ENCODE results near the gene LACTB.

The LACTB gene

GRCh38 chr15:63169788-63170187, 48.1 kb downstream of the LACTB start:
- TF ChIP-seq ARNTL (CRISPR knock-in tag; IDR thresholded peaks at IDR 0.05; ENCODE audit: borderline replicate concordance, low read depth): no peak
- no peak for TF ChIP-seq ZC3H10 (CRISPR knock-in tag; IDR thresholded peaks at IDR 0.05)
- no peak for TF ChIP-seq SNAI2 (CRISPR knock-in tag; IDR thresholded peaks at IDR 0.05)
- TF ChIP-seq CSRNP3 (CRISPR knock-in tag; IDR thresholded peaks at IDR 0.05): no peak
- TF ChIP-seq OSR1 (CRISPR knock-in tag; IDR thresholded peaks at IDR 0.05): no peak
- TF ChIP-seq PATZ1 (CRISPR knock-in tag; IDR thresholded peaks at IDR 0.05; ENCODE audit: borderline replicate concordance): no peak
- no peak for TF ChIP-seq TSHZ2 (CRISPR knock-in tag; IDR thresholded peaks at IDR 0.05)
- no peak for TF ChIP-seq RARB (CRISPR knock-in tag; IDR thresholded peaks at IDR 0.05)
- no peak for TF ChIP-seq POU6F1 (CRISPR knock-in tag; IDR thresholded peaks at IDR 0.05; ENCODE audit: borderline replicate concordance, low read depth)
- no peak for TF ChIP-seq GLIS3 (CRISPR knock-in tag; IDR thresholded peaks at IDR 0.05)
- no peak for TF ChIP-seq CREB5 (CRISPR knock-in tag; IDR thresholded peaks at IDR 0.05; ENCODE audit: low read depth)
- TF ChIP-seq PPARA (CRISPR knock-in tag; IDR thresholded peaks at IDR 0.05; ENCODE audit: borderline replicate concordance): no peak
- no peak for TF ChIP-seq ESRRG (CRISPR knock-in tag; IDR thresholded peaks at IDR 0.05)
- no peak for TF ChIP-seq ZNF70 (CRISPR knock-in tag; IDR thresholded peaks at IDR 0.05)
- TF ChIP-seq CSDC2 (CRISPR knock-in tag; IDR thresholded peaks at IDR 0.05): no peak
- no peak for TF ChIP-seq ZNF8 (CRISPR knock-in tag; IDR thresholded peaks at IDR 0.05)
- no peak for ATAC-seq

- no peak for TF ChIP-seq PATZ1 (CRISPR knock-in tag; IDR thresholded peaks at IDR 0.05; ENCODE audit: borderline replicate concordance)
- no peak for TF ChIP-seq TCF4 (CRISPR knock-in tag; IDR thresholded peaks at IDR 0.05; ENCODE audit: borderline replicate concordance)
- TF ChIP-seq OSR1 (CRISPR knock-in tag; IDR thresholded peaks at IDR 0.05): no peak
- ATAC-seq: no peak
Measured at GRCh38 chr15:63172376-63172775, 50.7 kb downstream of the LACTB start.

GRCh38 chr15:63172851-63173451, 51.3 kb downstream of the LACTB start:
- ATAC-seq: 0 out of 3 replicates have a peak, but pooled peaks have one; percentile 32
- no peak for TF ChIP-seq ZFP3 (CRISPR knock-in tag; IDR thresholded peaks at IDR 0.05)
- no peak for TF ChIP-seq ZC3H10 (CRISPR knock-in tag; IDR thresholded peaks at IDR 0.05)
- TF ChIP-seq OSR1 (CRISPR knock-in tag; IDR thresholded peaks at IDR 0.05): no peak
- no peak for TF ChIP-seq POU6F1 (CRISPR knock-in tag; IDR thresholded peaks at IDR 0.05; ENCODE audit: borderline replicate concordance, low read depth)
- TF ChIP-seq RARB (CRISPR knock-in tag; IDR thresholded peaks at IDR 0.05): no peak
- no peak for TF ChIP-seq BACH2 (CRISPR knock-in tag; IDR thresholded peaks at IDR 0.05; ENCODE audit: borderline replicate concordance)
- TF ChIP-seq CSDC2 (CRISPR knock-in tag; IDR thresholded peaks at IDR 0.05): no peak
- TF ChIP-seq ARNTL (CRISPR knock-in tag; IDR thresholded peaks at IDR 0.05; ENCODE audit: borderline replicate concordance, low read depth): no peak
- TF ChIP-seq CSRNP3 (CRISPR knock-in tag; IDR thresholded peaks at IDR 0.05): no peak
- TF ChIP-seq ESRRG (CRISPR knock-in tag; IDR thresholded peaks at IDR 0.05): no peak
- no peak for TF ChIP-seq PATZ1 (CRISPR knock-in tag; IDR thresholded peaks at IDR 0.05; ENCODE audit: borderline replicate concordance)
- no peak for TF ChIP-seq GLIS3 (CRISPR knock-in tag; IDR thresholded peaks at IDR 0.05)

Data from SK-N-SH treated with all-trans-retinoic acid at 6 μM for 48 hours (cell line).